Measurements from ENCODE around the gene KRTAP10-8. TPM values are rescaled to one million over a fixed set of nuclear protein-coding genes. Genes with fewer than 3 reads are reported as not detected.
"Not testable (repeated sequence)": the region's sequence is repeated elsewhere in the genome, so short reads cannot be mapped to it uniquely, and the experiment has no call there.

Gene KRTAP10-8
- total RNA-seq, 1 donor: not detected

- Histone ChIP-seq H3K36me3 (ENCODE audit: insufficient read depth, low read length) (no peaks in the 10 kb centered on the region), H3K27me3 (ENCODE audit: insufficient read depth, low read length) (no peaks in the 10 kb centered on the region), H3K27ac (ENCODE audit: low read depth, low read length) (no peak overlapping the region), H4K20me1 (ENCODE audit: insufficient read depth, low read length) (no peaks in the 10 kb centered on the region), H3K9me3 (ENCODE audit: low read depth, low read length) (no peaks in the 10 kb centered on the region), H3K4me1 (ENCODE audit: insufficient read depth, low read length) (no peaks in the 10 kb centered on the region), H2AFZ (ENCODE audit: low read length) (no peak overlapping the region), H3K4me3 (ENCODE audit: insufficient read depth, low read length) (no peak overlapping the region), H3K79me2 (ENCODE audit: insufficient read depth, low read length) (no peaks in the 10 kb centered on the region), H3K4me2 (ENCODE audit: insufficient read depth, low read length) (no peak overlapping the region)
- no peak for TF ChIP-seq CTCF (IDR thresholded peaks at IDR 0.05; ENCODE audit: extremely low read depth, low read depth, low read length)
- DNase-seq (ENCODE audit: insufficient read length, low spot score, missing footprints): no peak
Observed at GRCh38 chr21:44623575-44623974, 11.7 kb downstream of the KRTAP10-8 start.

DNA sequence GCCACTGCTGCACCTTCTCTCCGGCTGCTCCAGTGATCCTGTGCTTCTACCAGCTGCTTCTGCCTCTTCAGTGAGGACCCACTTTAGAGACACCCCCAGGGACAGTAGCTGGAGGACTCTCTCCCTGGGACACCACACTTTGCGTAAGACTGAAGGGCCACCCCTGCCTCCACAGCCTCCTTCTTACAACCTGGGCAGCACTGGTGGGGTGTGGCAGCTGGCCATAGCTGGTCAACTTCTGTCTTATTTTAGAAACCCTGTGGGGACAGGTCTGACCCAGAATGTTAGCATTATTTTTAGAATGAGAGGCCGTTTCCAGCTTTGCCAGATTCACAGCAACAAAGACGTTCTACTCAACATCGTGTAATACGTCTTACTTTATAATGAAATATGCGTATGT, 13.9 kb downstream of the KRTAP10-8 start:
- Histone ChIP-seq H3K9me3 (ENCODE audit: low read depth, low read length) (no peaks in the 10 kb centered on the region), H3K79me2 (ENCODE audit: insufficient read depth, low read length) (no peaks in the 10 kb centered on the region), H3K4me1 (ENCODE audit: insufficient read depth, low read length) (no peaks in the 10 kb centered on the region), H3K4me2 (ENCODE audit: insufficient read depth, low read length) (no peak overlapping the region), H3K4me3 (ENCODE audit: insufficient read depth, low read length) (no peak overlapping the region), H4K20me1 (ENCODE audit: insufficient read depth, low read length) (no peaks in the 10 kb centered on the region), H3K36me3 (ENCODE audit: insufficient read depth, low read length) (no peaks in the 10 kb centered on the region), H3K27ac (ENCODE audit: low read depth, low read length) (no peak overlapping the region), H2AFZ (ENCODE audit: low read length) (no peak overlapping the region), H3K27me3 (ENCODE audit: insufficient read depth, low read length) (no peaks in the 10 kb centered on the region)
- no peak for DNase-seq (ENCODE audit: insufficient read length, low spot score, missing footprints)
- no peak for TF ChIP-seq CTCF (IDR thresholded peaks at IDR 0.05; ENCODE audit: extremely low read depth, low read depth, low read length)

DNA sequence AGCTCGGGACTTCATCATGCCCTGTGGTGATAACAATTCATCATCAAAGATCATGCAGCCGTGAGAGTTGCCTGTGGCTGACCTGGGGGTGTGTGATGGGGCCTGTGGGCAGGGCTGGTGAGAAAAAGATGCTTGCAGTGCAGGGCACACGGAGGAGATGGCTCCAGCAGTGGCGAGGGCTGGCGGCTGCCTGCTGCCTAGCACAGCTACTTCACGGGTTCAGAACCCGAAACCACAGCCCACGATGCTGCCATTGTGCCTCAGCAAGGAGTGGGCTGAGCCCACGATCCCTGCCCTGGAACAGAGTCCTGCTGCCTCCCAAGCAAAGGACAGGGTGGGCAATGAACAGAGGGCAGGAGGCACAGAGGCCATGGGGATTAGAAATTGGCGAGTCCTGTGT, 14.4 kb downstream of the KRTAP10-8 start:
- Histone ChIP-seq H3K27ac (ENCODE audit: low read depth, low read length) (no peak overlapping the region), H3K27me3 (ENCODE audit: insufficient read depth, low read length) (no peaks in the 10 kb centered on the region), H2AFZ (ENCODE audit: low read length) (no peak overlapping the region), H3K4me1 (ENCODE audit: insufficient read depth, low read length) (no peaks in the 10 kb centered on the region), H4K20me1 (ENCODE audit: insufficient read depth, low read length) (no peaks in the 10 kb centered on the region), H3K36me3 (ENCODE audit: insufficient read depth, low read length) (no peaks in the 10 kb centered on the region), H3K4me2 (ENCODE audit: insufficient read depth, low read length) (no peak overlapping the region), H3K4me3 (ENCODE audit: insufficient read depth, low read length) (no peak overlapping the region), H3K79me2 (ENCODE audit: insufficient read depth, low read length) (no peaks in the 10 kb centered on the region), H3K9me3 (ENCODE audit: low read depth, low read length) (no peaks in the 10 kb centered on the region)
- TF ChIP-seq CTCF (IDR thresholded peaks at IDR 0.05; ENCODE audit: extremely low read depth, low read depth, low read length): no peak
- no peak for DNase-seq (ENCODE audit: insufficient read length, low spot score, missing footprints)

DNA sequence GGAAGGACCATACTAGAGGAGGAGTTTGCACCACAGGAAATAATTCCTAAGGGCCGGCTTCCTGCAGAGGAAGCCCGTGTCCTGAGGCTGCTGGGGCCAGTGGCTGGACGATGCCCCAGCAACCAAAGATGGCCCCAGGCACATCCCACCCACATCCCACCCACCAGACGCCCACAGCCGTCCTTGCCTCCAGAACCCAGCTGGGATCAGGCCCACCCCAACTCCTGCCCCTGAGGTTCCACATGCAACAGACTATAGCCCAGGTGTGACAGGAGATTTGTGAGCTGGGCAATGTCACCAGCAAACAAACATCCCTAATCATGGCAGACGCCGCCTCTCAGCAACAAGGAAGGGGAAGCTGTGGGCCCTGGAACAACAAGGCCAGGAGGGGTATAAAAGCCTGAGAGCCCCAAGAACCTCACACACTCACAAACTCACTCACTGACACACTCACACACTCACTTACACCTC, 14.8 kb downstream of the KRTAP10-8 start, which contains the start of gene KRTAP10-9:
KRTAP10-9 (plus strand) TSS at position 421 of the 471 bp plus-strand sequence. CDS start 79 bp downstream, outside the sequence.
- Histone ChIP-seq H4K20me1 (ENCODE audit: insufficient read depth, low read length) (no peaks in the 10 kb centered on the region), H3K9me3 (ENCODE audit: low read depth, low read length) (no peaks in the 10 kb centered on the region), H3K27ac (ENCODE audit: low read depth, low read length) (no peak within 1 kb of the TSS), H3K4me1 (ENCODE audit: insufficient read depth, low read length) (no peaks in the 10 kb centered on the region), H2AFZ (ENCODE audit: low read length) (no peak within 1 kb of the TSS), H3K79me2 (ENCODE audit: insufficient read depth, low read length) (no peaks in the 10 kb centered on the region), H3K4me2 (ENCODE audit: insufficient read depth, low read length) (no peak within 1 kb of the TSS), H3K36me3 (ENCODE audit: insufficient read depth, low read length) (no peaks in the 10 kb centered on the region), H3K27me3 (ENCODE audit: insufficient read depth, low read length) (no peaks in the 10 kb centered on the region), H3K4me3 (ENCODE audit: insufficient read depth, low read length) (no peak within 1 kb of the TSS)
- TF ChIP-seq CTCF (IDR thresholded peaks at IDR 0.05; ENCODE audit: extremely low read depth, low read depth, low read length): no peak
- DNase-seq (ENCODE audit: insufficient read length, low spot score, missing footprints): no peak

DNA sequence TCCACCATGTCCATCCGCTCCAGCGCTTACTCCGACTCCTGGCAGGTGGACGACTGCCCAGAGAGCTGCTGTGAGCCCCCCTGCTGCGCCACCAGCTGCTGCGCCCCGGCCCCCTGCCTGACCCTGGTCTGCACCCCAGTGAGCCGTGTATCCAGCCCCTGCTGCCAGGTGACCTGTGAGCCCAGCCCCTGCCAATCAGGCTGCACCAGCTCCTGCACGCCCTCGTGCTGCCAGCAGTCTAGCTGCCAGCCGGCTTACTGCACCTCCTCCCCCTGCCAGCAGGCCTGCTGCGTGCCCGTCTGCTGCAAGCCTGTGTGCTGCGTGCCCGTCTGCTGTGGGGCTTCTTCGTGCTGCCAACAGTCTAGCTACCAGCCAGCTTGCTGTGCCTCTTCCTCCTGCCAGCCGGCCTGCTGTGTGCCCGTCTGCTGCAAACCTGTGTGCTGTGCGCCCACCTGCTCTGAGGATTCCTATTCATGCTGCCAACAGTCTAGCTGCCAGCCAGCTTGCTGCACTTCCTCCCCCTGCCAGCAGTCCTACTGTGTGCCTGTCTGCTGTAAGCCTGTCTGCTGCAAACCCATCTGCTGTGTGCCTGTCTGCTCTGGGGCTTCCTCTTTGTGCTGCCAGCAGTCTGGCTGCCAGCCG, 15.4 kb downstream of the KRTAP10-8 start:
- H2AFZ ChIP-seq (ENCODE audit: low read length); H3K4me3 ChIP-seq (ENCODE audit: insufficient read depth, low read length); H3K4me1 ChIP-seq (ENCODE audit: insufficient read depth, low read length); H3K36me3 ChIP-seq (ENCODE audit: insufficient read depth, low read length); H3K9me3 ChIP-seq (ENCODE audit: low read depth, low read length); H4K20me1 ChIP-seq (ENCODE audit: insufficient read depth, low read length); DNase-seq (ENCODE audit: insufficient read length, low spot score, missing footprints); H3K27me3 ChIP-seq (ENCODE audit: insufficient read depth, low read length); H3K27ac ChIP-seq (ENCODE audit: low read depth, low read length); H3K79me2 ChIP-seq (ENCODE audit: insufficient read depth, low read length); H3K4me2 ChIP-seq (ENCODE audit: insufficient read depth, low read length): not testable (repeated sequence)

DNA sequence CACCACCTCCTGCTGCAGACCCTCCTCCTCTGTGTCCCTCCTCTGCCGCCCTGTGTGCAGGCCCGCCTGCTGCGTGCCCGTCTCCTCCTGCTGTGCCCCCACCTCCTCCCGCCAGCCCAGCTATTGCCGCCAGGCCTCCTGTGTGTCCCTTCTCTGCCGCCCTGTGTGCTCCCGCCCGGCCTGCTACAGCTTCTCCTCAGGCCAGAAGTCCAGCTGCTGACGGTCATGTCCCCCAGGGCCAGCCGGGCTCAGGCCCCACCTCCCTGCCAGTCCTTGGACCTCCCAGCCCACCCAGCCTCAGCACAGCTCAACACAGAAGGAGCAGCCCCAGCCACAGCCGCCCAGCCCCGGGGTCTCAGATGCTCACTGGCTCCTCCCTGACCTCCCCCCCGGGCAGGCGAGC, 16.0 kb downstream of the KRTAP10-8 start:
- not testable (repeated sequence) for H4K20me1 ChIP-seq (ENCODE audit: insufficient read depth, low read length); H3K4me1 ChIP-seq (ENCODE audit: insufficient read depth, low read length); H3K4me3 ChIP-seq (ENCODE audit: insufficient read depth, low read length); H3K27me3 ChIP-seq (ENCODE audit: insufficient read depth, low read length); H3K36me3 ChIP-seq (ENCODE audit: insufficient read depth, low read length); DNase-seq (ENCODE audit: insufficient read length, low spot score, missing footprints); H3K79me2 ChIP-seq (ENCODE audit: insufficient read depth, low read length); H3K9me3 ChIP-seq (ENCODE audit: low read depth, low read length); H3K4me2 ChIP-seq (ENCODE audit: insufficient read depth, low read length); H3K27ac ChIP-seq (ENCODE audit: low read depth, low read length); H2AFZ ChIP-seq (ENCODE audit: low read length)

All from osteoblast (primary cell).